Subcutaneous adipose tissue (tissue), 4 donors: ENCODE results near the gene PRMT7. TPM values are rescaled to one million over a fixed set of nuclear protein-coding genes. Genes with fewer than 3 reads are reported as not detected.

Source experiments
- CTCF ChIP-seq: fragments of 450-650 bp; IDR thresholded peaks from one replicate; pipeline ENCODE4 v1.5.1; 2016; ENCODE audit warnings: low read depth, mild to moderate bottlenecking, control low read depth, antibody characterized with exemption, moderate library complexity
- total RNA-seq, 4 donors: library from RNA; depleted of rRNA; stranded (reverse); fragments of >200 nt; gene quantifications; one replicate each; pipeline ENCODE4 v1.1.0, GENCODE V29; 2016

PRMT7 gene
- total RNA-seq, 4 donors from 2014 or later, result 32.6 to 70.8 (median 55.8) TPM

- TF ChIP-seq CTCF, result no peak
These were observed 55.2 kb downstream of the PRMT7 start for GRCh38 chr16:68366062-68366461.

DNA sequence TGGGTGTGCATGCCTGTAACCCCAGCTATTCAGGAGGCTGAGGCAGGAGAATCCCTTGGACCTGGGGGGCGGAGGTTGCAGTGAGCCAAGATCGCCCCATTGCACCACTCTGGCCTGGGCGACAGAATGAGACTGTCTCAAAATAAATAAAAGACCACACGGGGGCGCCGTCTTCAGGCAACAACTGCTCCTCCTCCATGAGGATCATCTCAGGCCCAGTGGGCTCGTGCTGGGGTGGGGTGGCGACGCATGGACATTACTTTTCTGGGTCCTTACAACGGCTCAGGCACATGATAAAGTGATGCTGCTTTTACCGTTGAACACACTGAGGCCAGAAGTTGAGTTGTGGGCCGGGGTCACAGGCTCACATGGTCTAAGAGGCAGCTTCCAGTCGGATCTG, 56.2 kb downstream of the PRMT7 start:
- no peak for TF ChIP-seq CTCF

DNA sequence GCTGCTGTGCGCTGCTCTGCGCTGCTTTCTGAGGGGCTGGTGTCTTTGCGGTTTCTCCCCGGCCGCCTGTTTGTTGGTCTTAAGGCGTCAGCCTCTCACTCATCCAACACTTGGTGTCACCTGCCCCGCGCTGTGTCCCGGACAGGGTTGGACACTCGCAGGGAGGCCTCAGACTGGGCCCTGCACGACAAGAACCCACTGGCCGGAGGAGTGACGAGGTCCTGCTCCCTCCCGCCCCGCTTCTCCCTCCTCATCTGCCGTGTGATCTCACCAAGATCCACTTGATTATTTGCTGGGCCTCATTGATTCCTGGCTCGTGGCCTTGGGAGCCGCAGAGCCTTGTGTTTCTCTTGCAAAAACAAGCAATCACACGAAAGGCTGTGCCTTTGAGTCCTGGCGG, 56.6 kb downstream of the PRMT7 start:
- no peak for TF ChIP-seq CTCF

DNA sequence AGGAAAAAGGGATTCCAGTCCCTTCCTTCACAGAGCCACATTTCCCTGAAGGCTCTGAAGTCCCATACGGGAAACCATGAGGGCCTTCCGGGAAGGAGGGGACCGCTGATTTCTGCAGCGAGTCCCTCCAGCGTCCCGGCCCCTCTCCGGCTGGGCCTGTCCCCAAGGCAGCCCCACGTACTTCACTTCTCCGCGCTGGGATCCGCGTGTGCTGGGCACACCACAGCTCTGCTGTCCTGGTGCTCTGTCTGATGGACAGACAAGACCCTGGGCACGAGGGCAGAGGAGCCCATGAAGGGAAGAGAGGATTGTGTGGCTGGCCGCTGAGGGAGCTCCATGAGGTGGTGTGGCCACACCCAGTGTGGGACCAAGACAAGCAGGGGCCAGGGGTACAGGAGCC, 57.1 kb downstream of the PRMT7 start:
- TF ChIP-seq CTCF, result no peak

- no peak for TF ChIP-seq CTCF
These were observed 57.6 kb downstream of the PRMT7 start for GRCh38 chr16:68368301-68368888.

GRCh38 chr16:68369168-68369567, 58.3 kb downstream of the PRMT7 start:
- no peak for TF ChIP-seq CTCF

DNA sequence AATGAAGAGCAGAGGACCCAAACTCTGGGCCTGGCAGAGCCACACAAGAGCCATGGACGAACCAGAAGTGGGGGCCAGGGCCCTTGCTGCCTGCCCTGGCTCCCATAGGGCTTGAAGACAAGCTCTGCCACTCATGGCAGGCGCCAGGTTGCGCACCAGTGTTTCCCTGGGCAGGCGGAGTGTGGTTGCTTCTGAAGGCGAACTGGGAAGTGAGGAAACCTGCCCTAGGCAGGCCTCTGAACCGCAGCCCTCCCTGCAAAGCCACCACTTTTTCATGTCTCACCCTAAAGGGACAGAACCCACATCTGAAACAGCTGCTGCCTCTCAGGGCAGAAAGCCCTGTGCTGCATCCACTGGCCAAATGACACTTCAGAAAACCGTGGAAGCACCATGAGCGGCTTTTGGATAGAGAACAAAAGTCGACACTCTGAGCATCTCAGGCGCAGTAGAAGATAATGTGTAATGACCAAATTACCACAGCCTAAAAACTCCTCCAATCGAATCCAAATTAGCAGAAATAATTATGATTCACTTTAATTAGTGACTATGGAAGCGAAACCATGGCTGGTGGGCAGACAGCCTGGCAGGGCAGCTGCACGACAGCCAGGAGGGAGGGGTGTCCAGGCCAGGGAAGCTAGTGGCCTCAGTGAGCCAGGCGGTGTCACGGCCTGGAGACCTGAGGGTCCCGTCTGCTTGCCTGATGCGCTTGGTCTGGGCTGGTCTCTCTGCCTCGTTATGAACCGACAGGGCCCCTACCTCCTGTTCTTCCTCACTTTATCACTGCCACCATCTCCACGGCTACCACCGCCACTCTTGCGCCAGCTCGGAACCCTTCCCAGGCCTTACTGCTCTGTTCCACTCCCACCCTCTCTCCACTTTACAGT, 59.1 kb downstream of the PRMT7 start:
- TF ChIP-seq CTCF, result no peak
